Activated naive CD8-positive, alpha-beta T cell treated with anti-CD3 and anti-CD28 coated beads, Interleukin-2, amount 10 ng/mL, durations not matched to agents 7 days and 5 days (primary cell): Measurements from ENCODE around the gene RAPGEF2. TPM values are rescaled to one million over a fixed set of nuclear protein-coding genes. Genes with fewer than 3 reads are reported as not detected.
"Not testable (repeated sequence)": the region's sequence is repeated elsewhere in the genome, so short reads cannot be mapped to it uniquely, and the experiment has no call there.

Experiments used
- ATAC-seq: fragments of 150-1000 bp; cut with Tn5 transposase; one replicate; pipeline ENCODE4 v1.10.0; 2021; ENCODE audit warnings: low read depth, moderate library complexity
- POLR2A ChIA-PET: fragments of 350-600 bp; sonication (Branson Sonifier 250); formaldehyde crosslinking; loops from one replicate; lab custom pipeline; 2021; ENCODE audit warnings: antibody characterized with exemption; lab: Charles Lee
- DNase-seq: peaks from one replicate; pipeline ENCODE4 v3.0.0; 2021
- H3K27ac Mint-ChIP-seq: one replicate; pipeline ENCODE4 v1.8.0; 2022; ENCODE audit warnings: mild to moderate bottlenecking, mixed read lengths
- H3K27me3 Mint-ChIP-seq: one replicate; pipeline ENCODE4 v1.8.0; 2022; ENCODE audit warnings: mild to moderate bottlenecking, moderate library complexity, mixed read lengths
- H3K36me3 Mint-ChIP-seq: one replicate; pipeline ENCODE4 v1.8.0; 2021; ENCODE audit warnings: mild to moderate bottlenecking, mixed read lengths
- H3K4me1 Mint-ChIP-seq: one replicate; pipeline ENCODE4 v1.8.0; 2021; ENCODE audit warnings: mixed read lengths
- H3K4me3 Mint-ChIP-seq: one replicate; pipeline ENCODE4 v1.8.0; 2022; ENCODE audit warnings: mild to moderate bottlenecking, moderate library complexity, mixed read lengths
- H3K9me3 Mint-ChIP-seq: one replicate; pipeline ENCODE4 v1.8.0; 2021; ENCODE audit warnings: mixed read lengths
- total RNA-seq, 2 experiments: library from RNA; stranded (reverse); gene quantifications; one replicate each; pipeline ENCODE4 v1.2.3, GENCODE V29; 2021

Gene RAPGEF2
- total RNA-seq, 2 experiments from 2014 or later, result 23.2 to 24.1 TPM

GRCh38 chr4:159163521-159163920 is 60.6 kb downstream of the RAPGEF2 start:
- no peak overlapping the region for H3K27ac Mint-ChIP-seq
- ATAC-seq (no peak), DNase-seq (no peak)
- no peak overlapping the region for H3K4me3 Mint-ChIP-seq
- POLR2A ChIA-PET, result no interaction called here
- H3K27me3 Mint-ChIP-seq, result no peaks in the 10 kb centered on the region
- peaks cover 1% of the 10 kb centered on the region for H3K36me3 Mint-ChIP-seq
- peaks cover 11% of the 10 kb centered on the region for H3K4me1 Mint-ChIP-seq
- H3K9me3 Mint-ChIP-seq, result no peaks in the 10 kb centered on the region

- no peaks in the 10 kb centered on the region for H3K9me3 Mint-ChIP-seq
- H3K27me3 Mint-ChIP-seq, result no peaks in the 10 kb centered on the region
- no peak overlapping the region for H3K27ac Mint-ChIP-seq
- no peak for DNase-seq
- ATAC-seq, result no peak
- H3K4me1 Mint-ChIP-seq, result peaks cover 22% of the 10 kb centered on the region
- H3K36me3 Mint-ChIP-seq, result peaks cover 1% of the 10 kb centered on the region
- H3K4me3 Mint-ChIP-seq, result no peak overlapping the region
- POLR2A ChIA-PET, result no interaction called here
Measured at GRCh38 chr4:159169404-159170302, 66.8 kb downstream of the RAPGEF2 start.

GRCh38 chr4:159171287-159171686 is 68.4 kb downstream of the RAPGEF2 start:
- ATAC-seq (no peak), DNase-seq (no peak)
- Mint-ChIP-seq H3K4me3 (no peak overlapping the region), H3K27ac (no peak overlapping the region), H3K27me3 (no peaks in the 10 kb centered on the region), H3K4me1 (peaks cover 28% of the 10 kb centered on the region), H3K9me3 (no peaks in the 10 kb centered on the region), H3K36me3 (peaks cover 1% of the 10 kb centered on the region)
- POLR2A ChIA-PET, result no interaction called here

- Mint-ChIP-seq H3K4me1 (peaks cover 25% of the 10 kb centered on the region), H3K27me3 (no peaks in the 10 kb centered on the region), H3K36me3 (no peaks in the 10 kb centered on the region)
Measured at GRCh38 chr4:159173886-159174285, 71.0 kb downstream of the RAPGEF2 start.

GRCh38 chr4:159174645-159175084 is 71.8 kb downstream of the RAPGEF2 start:
- Mint-ChIP-seq H3K36me3 (no peaks in the 10 kb centered on the region), H3K4me1 (peaks cover 30% of the 10 kb centered on the region), H3K27ac (no peak overlapping the region), H3K27me3 (peaks cover 2% of the 10 kb centered on the region), H3K4me3 (no peak overlapping the region), H3K9me3 (no peaks in the 10 kb centered on the region)
- DNase-seq, result no peak
- POLR2A ChIA-PET, result no interaction called here
- ATAC-seq, result no peak

More at GRCh38 chr4:159173886-159174285, 71.0 kb downstream of the RAPGEF2 start:
- no peak overlapping the region for H3K27ac Mint-ChIP-seq
- no peaks in the 10 kb centered on the region for H3K9me3 Mint-ChIP-seq
- DNase-seq, result no peak
- H3K4me3 Mint-ChIP-seq, result no peak overlapping the region
- no peak for ATAC-seq
- POLR2A ChIA-PET, result no interaction called here

GRCh38 chr4:159175085-159175988 is 72.5 kb downstream of the RAPGEF2 start:
- H3K4me3 Mint-ChIP-seq, result peak overlapping the region; percentile 15
- POLR2A ChIA-PET, result no interaction called here
- ATAC-seq (peak; percentile 80), DNase-seq (peak; percentile 32)
- no peaks in the 10 kb centered on the region for H3K36me3 Mint-ChIP-seq
- peaks cover 2% of the 10 kb centered on the region for H3K27me3 Mint-ChIP-seq
- no peak overlapping the region for H3K27ac Mint-ChIP-seq
- H3K9me3 Mint-ChIP-seq, result no peaks in the 10 kb centered on the region
- H3K4me1 Mint-ChIP-seq, result peaks cover 33% of the 10 kb centered on the region

- ATAC-seq, result no peak
- DNase-seq, result no peak
- H3K4me3 Mint-ChIP-seq, result no peak overlapping the region
- H3K27me3 Mint-ChIP-seq, result peaks cover 2% of the 10 kb centered on the region
- H3K4me1 Mint-ChIP-seq, result peaks cover 33% of the 10 kb centered on the region
- H3K9me3 Mint-ChIP-seq, result no peaks in the 10 kb centered on the region
- no peak overlapping the region for H3K27ac Mint-ChIP-seq
- POLR2A ChIA-PET, result no interaction called here
- H3K36me3 Mint-ChIP-seq, result no peaks in the 10 kb centered on the region
Measured at GRCh38 chr4:159175989-159176375, 73.1 kb downstream of the RAPGEF2 start.

GRCh38 chr4:159177265-159178150 is 74.6 kb downstream of the RAPGEF2 start:
- H3K9me3 Mint-ChIP-seq, result no peaks in the 10 kb centered on the region
- H3K27ac Mint-ChIP-seq, result no peak overlapping the region
- H3K4me3 Mint-ChIP-seq, result no peak overlapping the region
- POLR2A ChIA-PET, result interaction anchor here (0.7 kb wide), 1 partner anchor 68 kb away, joined by 3 read pairs; no protein-coding TSS in a partner anchor
- peaks cover 2% of the 10 kb centered on the region for H3K27me3 Mint-ChIP-seq
- no peak for DNase-seq
- no peaks in the 10 kb centered on the region for H3K36me3 Mint-ChIP-seq
- peaks cover 25% of the 10 kb centered on the region for H3K4me1 Mint-ChIP-seq
- ATAC-seq, result no peak

GRCh38 chr4:159178151-159178546 is 75.3 kb downstream of the RAPGEF2 start:
- H3K27ac Mint-ChIP-seq, result no peak overlapping the region
- DNase-seq (no peak), ATAC-seq (no peak)
- POLR2A ChIA-PET, result interaction anchor here (0.7 kb wide), 1 partner anchor 68 kb away, joined by 3 read pairs; no protein-coding TSS in a partner anchor
- H3K36me3 Mint-ChIP-seq, result no peaks in the 10 kb centered on the region
- no peaks in the 10 kb centered on the region for H3K9me3 Mint-ChIP-seq
- H3K4me3 Mint-ChIP-seq, result no peak overlapping the region
- peaks cover 2% of the 10 kb centered on the region for H3K27me3 Mint-ChIP-seq
- peaks cover 24% of the 10 kb centered on the region for H3K4me1 Mint-ChIP-seq

GRCh38 chr4:159178979-159179969 is 76.4 kb downstream of the RAPGEF2 start:
- no peak for ATAC-seq
- Mint-ChIP-seq H3K27me3 (peaks cover 2% of the 10 kb centered on the region), H3K4me3 (peak overlapping the region; percentile 2), H3K36me3 (peaks cover 3% of the 10 kb centered on the region), H3K27ac (no peak overlapping the region), H3K4me1 (peaks cover 24% of the 10 kb centered on the region), H3K9me3 (no peaks in the 10 kb centered on the region)
- POLR2A ChIA-PET, result interaction anchor here (0.6 kb wide), 1 partner anchor 134 kb away, joined by 3 read pairs; no protein-coding TSS in a partner anchor
- DNase-seq, result no peak

GRCh38 chr4:159183885-159184605 is 81.2 kb downstream of the RAPGEF2 start:
- H3K4me1 Mint-ChIP-seq, result peaks cover 19% of the 10 kb centered on the region
- H3K9me3 Mint-ChIP-seq, H3K36me3 Mint-ChIP-seq, H3K4me3 Mint-ChIP-seq, DNase-seq, H3K27me3 Mint-ChIP-seq, H3K27ac Mint-ChIP-seq, ATAC-seq, POLR2A ChIA-PET: not testable (repeated sequence)
